GM21737 (cell line): ENCODE results near the gene FURIN.
A peak's percentile ranks its signal among the peaks of the same experiment; 100 is the strongest.
"Not testable (repeated sequence)": the region's sequence is repeated elsewhere in the genome, so short reads cannot be mapped to it uniquely, and the experiment has no call there.

ENCODE experiments used
- ATAC-seq: cut with Tn5 transposase; IDR thresholded peaks from one replicate; pipeline ENCODE4 v1.9.1; 2021; ENCODE audit warnings: mild to moderate bottlenecking, moderate library complexity; ENCODE audit not compliant: unreplicated experiment

FURIN gene

GRCh38 chr15:90914305-90915080, 46.1 kb downstream of the FURIN start:
- ATAC-seq = no peak

GRCh38 chr15:90915216-90915807, 46.9 kb downstream of the FURIN start:
- ATAC-seq = no peak

DNA sequence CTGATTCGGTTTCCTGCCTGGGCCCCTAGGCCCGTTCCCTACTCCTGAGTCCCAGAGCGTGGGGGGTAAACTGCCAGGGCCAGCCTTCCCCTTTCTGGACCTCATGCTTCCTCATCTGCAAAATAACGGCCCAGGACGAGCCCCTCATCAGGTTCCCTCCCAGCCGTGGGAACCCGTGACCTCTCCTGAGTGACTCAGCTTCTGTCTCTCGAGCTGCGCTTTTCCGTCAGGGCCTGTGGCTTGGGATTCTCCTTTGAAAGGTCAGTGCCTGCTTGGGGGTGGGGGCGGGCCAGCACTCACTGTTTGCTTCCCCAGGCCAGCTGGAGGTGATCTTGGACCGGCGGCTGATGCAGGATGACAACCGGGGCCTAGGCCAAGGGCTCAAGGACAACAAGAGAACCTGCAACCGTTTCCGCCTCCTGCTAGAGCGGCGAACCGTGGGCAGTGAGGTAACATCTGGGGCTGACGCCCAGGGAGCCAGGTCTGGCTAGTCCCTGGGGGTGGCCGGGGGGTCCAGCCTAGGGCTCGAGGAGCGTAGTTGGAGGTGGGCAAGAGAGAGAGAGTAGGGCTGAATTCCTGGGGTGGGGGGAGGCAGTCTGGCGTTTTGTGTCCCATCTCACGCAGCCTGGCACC, 47.5 kb downstream of the FURIN start:
- ATAC-seq = no peak

DNA sequence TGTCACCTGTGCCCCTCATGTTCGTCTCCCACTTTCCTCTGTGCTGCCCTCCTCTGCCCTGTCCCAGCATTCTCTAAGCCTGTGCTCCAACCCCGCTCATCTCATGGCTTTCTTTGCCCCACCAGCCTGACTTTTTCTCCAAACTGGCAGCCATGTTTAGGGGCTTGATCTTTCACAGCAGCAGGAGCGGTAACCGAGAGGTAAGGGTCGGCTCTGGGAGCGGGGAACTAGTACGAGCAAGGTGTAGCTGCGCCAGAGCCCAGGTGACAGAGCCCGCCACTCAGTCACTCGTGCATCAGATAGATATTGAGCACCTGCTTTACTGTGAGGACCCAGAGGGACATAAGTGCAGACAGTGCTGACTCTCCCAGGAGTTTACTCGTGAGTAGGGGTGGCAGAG, 48.1 kb downstream of the FURIN start:
- no peak for ATAC-seq

DNA sequence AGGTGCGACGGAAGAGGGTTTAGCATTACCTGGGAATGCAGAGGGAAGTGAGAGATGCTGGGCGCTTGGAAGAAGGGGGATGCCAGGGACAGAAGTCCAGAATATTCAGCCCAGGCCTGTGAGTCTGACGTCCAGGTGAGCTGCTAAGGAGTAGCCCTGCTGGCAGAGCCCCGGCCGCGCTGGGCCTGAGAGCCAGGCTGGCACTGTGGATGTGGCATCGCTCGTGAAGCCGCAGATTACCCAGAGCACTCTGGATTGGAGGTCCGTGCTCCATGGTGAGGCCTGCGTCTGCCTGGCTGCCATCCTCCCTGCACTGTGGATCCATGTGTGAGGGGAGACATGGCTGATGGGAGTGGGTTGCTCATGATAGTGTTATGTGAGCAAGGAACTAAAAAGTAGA, 49.2 kb downstream of the FURIN start:
- ATAC-seq = no peak

DNA sequence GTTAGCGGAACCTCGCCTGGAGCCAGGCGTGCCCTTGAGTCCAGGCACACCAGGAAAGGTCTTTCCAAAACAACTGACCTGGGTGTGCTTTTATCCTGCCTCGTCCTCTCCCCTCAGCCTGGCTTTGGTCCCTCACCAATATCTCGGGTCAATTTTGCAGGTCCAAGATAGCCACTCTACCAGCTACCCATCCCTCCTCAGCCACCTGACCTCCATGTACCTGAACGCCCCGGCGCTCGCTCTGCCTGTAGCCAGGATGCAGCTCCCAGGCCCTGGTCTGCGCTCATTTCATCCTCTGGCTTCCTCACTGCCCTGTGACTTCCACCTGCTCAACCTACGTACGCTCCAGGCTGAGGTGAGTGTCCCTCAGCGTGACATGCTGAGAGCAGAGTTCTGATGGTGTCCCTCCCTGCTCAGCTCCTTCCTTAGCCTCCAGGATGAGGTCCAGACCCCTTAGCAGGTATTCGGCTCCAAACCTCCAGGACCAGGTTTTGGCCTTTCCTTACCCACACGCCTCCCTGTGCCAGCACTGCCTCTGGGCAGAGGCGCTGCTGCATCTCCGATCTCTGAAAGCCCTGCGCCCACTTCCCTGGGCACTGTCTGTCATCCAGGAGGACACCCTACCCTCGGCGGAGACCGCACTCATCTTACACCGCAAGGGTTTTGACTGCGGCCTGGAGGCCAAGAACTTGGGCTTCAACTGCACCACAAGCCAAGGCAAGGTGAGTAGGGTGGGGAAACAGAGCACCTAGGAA, 49.8 kb downstream of the FURIN start:
- ATAC-seq = no peak

DNA sequence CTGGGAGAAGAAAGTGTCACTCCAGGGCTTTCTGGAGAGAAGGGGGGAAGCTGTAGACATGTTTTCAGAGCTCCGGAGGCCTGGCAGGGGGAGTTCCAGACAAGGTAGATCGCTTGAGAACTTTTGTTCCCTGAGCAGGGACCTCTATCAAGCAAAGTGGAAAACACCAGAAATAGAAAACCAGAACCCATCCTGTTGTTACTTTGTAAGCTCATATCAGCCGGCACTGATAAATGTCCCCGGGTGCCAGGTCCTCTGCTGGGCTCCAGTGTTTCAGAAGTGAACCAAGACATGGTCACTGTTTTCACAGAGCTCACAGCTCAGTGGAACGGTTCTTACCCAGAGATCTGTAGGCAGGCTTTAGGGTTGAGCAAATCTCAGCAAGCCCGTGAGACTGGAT, 50.4 kb downstream of the FURIN start:
- ATAC-seq = no peak

GRCh38 chr15:90921887-90922286, 53.5 kb downstream of the FURIN start:
- ATAC-seq = no peak

- peak; percentile 51 for ATAC-seq
Measured at GRCh38 chr15:90922712-90923322, 54.4 kb downstream of the FURIN start.

DNA sequence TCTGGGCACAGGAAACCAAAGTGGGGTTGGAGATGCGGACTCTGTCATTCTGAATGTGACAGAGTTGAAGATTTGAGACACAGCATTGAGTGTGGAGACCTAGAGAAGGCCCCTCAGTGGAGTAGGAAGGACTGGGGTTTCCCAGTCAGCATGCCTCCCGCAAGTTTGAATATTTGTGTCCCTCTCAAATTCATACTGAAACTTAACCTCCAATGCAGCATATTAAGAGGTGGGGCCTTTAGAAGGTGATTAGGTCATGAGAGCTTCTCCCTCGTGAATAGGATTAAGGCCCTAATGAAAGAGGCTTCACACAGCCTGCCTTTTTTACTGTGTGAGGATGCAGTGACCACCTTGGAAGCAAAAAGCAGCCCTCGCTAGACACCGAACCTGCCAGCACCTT, 56.0 kb downstream of the FURIN start:
- ATAC-seq = peak; percentile 59

GRCh38 chr15:90926766-90927165, 58.4 kb downstream of the FURIN start:
- ATAC-seq = not testable (repeated sequence)

DNA sequence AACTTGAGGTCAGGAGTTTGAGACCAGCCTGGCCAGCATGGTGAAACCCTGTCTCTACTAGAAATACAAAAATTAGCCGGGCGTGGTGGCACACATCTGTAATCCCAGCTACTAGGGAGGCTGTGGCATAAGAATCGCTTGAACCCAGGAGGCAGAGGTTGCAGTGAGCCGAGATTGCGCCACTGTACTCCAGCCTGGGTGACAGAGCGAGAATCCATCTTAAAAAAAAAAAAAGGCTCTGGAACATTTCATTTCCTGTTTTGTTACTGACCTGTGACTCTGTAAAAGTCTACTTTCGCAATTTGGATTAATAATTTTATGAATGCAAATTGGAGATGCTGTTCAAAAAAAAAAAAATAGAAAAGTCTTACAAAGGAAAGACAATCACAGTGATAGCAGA, 59.7 kb downstream of the FURIN start:
- not testable (repeated sequence) for ATAC-seq

- ATAC-seq = no peak
Measured at GRCh38 chr15:90929246-90930019, 61.0 kb downstream of the FURIN start.

DNA sequence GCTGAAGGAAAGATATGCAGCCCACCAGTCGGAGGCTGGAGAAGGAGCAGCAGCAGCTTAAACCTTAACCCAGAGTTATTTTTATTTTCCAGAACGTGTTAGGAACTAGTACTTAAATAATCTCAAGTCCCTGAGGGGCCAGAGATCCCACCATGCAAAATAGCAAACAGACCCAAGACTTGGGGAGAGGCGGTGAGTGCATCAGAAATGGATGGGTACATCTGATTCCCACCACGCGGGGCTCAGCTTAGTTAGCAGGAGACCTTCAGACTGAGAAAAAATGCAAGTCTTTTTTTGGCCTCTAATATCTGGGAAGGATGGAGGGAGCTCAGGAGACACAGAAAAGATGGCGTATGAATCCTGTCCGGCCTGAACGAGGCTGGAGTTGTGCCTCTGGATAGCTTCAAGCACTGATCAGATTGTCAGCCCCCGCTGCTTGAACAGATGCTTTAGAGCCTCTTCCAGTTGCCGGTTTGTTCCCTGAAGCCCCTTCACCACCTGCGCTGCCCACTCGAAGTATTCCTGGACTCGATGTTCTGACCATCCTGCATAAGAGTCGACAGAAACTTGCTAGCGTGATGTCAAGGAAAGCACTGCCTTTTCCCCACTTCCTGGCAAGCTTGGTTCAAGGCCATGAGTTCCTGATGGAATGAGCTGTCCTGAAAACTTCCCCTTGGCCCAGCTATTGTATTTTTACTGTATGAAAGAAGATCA, 62.6 kb downstream of the FURIN start:
- ATAC-seq = no peak

- ATAC-seq = no peak
Measured at GRCh38 chr15:90931575-90931827, 63.1 kb downstream of the FURIN start.

- ATAC-seq = peak; percentile 47
Measured at GRCh38 chr15:90931828-90932659, 63.7 kb downstream of the FURIN start, which contains the start of gene HDDC3. Gene HDDC3, minus strand, starts transcription at chr15:90932549. Its CDS starts 9 bp downstream, at chr15:90932540.

DNA sequence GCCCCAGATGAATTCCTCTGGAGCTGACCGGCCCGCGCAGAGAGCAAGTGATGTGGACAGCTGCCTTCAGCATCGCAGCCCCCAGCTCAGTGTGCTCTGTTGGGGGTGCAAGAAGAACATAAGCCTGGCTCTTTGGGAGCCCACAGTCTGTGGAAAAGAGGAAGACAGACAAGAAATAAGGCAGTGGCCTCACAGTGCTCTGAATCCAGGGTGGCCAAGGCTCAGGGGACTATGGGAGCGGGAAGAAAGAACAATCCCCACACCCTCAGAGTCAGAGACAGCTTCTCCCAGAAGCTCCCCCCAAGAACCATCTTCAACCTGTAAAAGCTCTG, 64.2 kb downstream of the FURIN start:
- ATAC-seq = no peak
